GM18499 (cell line): ENCODE data around the gene PPARG.
"Not testable (repeated sequence)": the region's sequence is repeated elsewhere in the genome, so short reads cannot be mapped to it uniquely, and the experiment has no call there.

Source experiments
- ATAC-seq: cut with Tn5 transposase; IDR thresholded peaks from one replicate; pipeline ENCODE4 v1.9.1; 2021; ENCODE audit warnings: moderate number of reproducible peaks; ENCODE audit not compliant: insufficient read depth, unreplicated experiment

The PPARG gene

GRCh38 chr3:12370758-12371157 lies 81.9 kb downstream of the PPARG start:
- ATAC-seq, result no peak

- ATAC-seq, result no peak
Measured at GRCh38 chr3:12371525-12372140, 82.8 kb downstream of the PPARG start.

- no peak for ATAC-seq
Measured at GRCh38 chr3:12372741-12373280, 83.9 kb downstream of the PPARG start.

GRCh38 chr3:12375572-12375971 lies 86.7 kb downstream of the PPARG start:
- no peak for ATAC-seq

- no peak for ATAC-seq
Measured at GRCh38 chr3:12379640-12380429, 91.0 kb downstream of the PPARG start.

- ATAC-seq, result no peak
Measured at GRCh38 chr3:12380461-12380860, 91.6 kb downstream of the PPARG start.

- ATAC-seq, result no peak
Measured at GRCh38 chr3:12381199-12381598, 92.3 kb downstream of the PPARG start.

- no peak for ATAC-seq
Measured at GRCh38 chr3:12383218-12383617, 94.3 kb downstream of the PPARG start.

GRCh38 chr3:12384451-12385233 lies 95.8 kb downstream of the PPARG start:
- no peak for ATAC-seq

GRCh38 chr3:12386514-12387291 lies 97.8 kb downstream of the PPARG start:
- not testable (repeated sequence) for ATAC-seq

- ATAC-seq, result no peak
Measured at GRCh38 chr3:12388185-12388584, 99.3 kb downstream of the PPARG start.

- no peak for ATAC-seq
Measured at GRCh38 chr3:12392101-12392878, 103.4 kb downstream of the PPARG start.

- ATAC-seq, result no peak
Measured at GRCh38 chr3:12393894-12394293, 105.0 kb downstream of the PPARG start.

- no peak for ATAC-seq
Measured at GRCh38 chr3:12394569-12395271, 105.8 kb downstream of the PPARG start.

GRCh38 chr3:12395349-12396012 lies 106.6 kb downstream of the PPARG start:
- ATAC-seq, result peak; percentile 92

GRCh38 chr3:12396471-12396870 lies 107.6 kb downstream of the PPARG start:
- ATAC-seq, result no peak

GRCh38 chr3:12399226-12399625 lies 110.4 kb downstream of the PPARG start:
- no peak for ATAC-seq

- ATAC-seq, result no peak
Measured at GRCh38 chr3:12400616-12401194, 111.8 kb downstream of the PPARG start.
